MM.1S (cell line): Measurements from ENCODE around the gene COIL.

Source experiments
- DNase-seq: peaks from one replicate; pipeline ENCODE4 v3.0.0-alpha.2; 2015
- H2AFZ ChIP-seq: fragments of 300-600 bp; sonication (generic); 2 replicates; pipeline ENCODE4 v1.6.0; 2016; ENCODE audit warnings: antibody characterized with exemption, low read length
- H3F3A ChIP-seq: fragments of 300-600 bp; sonication (generic); 2 replicates; pipeline ENCODE4 v1.6.1; 2016; ENCODE audit warnings: mild to moderate bottlenecking, antibody characterized with exemption, low read length, moderate library complexity, mixed read lengths; ENCODE audit not compliant: insufficient read depth
- H3K27ac ChIP-seq: fragments of 300-600 bp; sonication (generic); 2 replicates; pipeline ENCODE4 v1.5.1; 2016; ENCODE audit warnings: mild to moderate bottlenecking, low read length
- H3K27me3 ChIP-seq: fragments of 300-600 bp; sonication (generic); replicated peaks from 2 replicates; pipeline ENCODE4 v1.6.0; 2016; ENCODE audit warnings: low read length; ENCODE audit not compliant: insufficient read depth
- H3K36me3 ChIP-seq: fragments of 300-600 bp; sonication (generic); replicated peaks from 2 replicates; pipeline ENCODE4 v1.6.1; 2016; ENCODE audit warnings: mild to moderate bottlenecking, low read length, mixed read lengths; ENCODE audit not compliant: insufficient read depth
- H3K4me1 ChIP-seq: fragments of 300-600 bp; sonication (generic); 2 replicates; pipeline ENCODE4 v1.6.1; 2016; ENCODE audit warnings: low read length, mixed read lengths
- H3K4me2 ChIP-seq: fragments of 300-600 bp; sonication (generic); 2 replicates; pipeline ENCODE4 v1.6.0; 2016; ENCODE audit warnings: low read depth, low read length
- H3K4me3 ChIP-seq: fragments of 300-600 bp; sonication (generic); 2 replicates; pipeline ENCODE4 v1.5.1; 2016; ENCODE audit warnings: low read length, mixed read lengths
- H3K79me2 ChIP-seq: fragments of 300-600 bp; sonication (generic); 2 replicates; pipeline ENCODE4 v1.6.1; 2016; ENCODE audit warnings: mixed run types, low read length, mixed read lengths
- H3K9ac ChIP-seq: fragments of 300-600 bp; sonication (generic); 2 replicates; pipeline ENCODE4 v1.6.1; 2016; ENCODE audit warnings: low read length, mixed read lengths
- H3K9me2 ChIP-seq: fragments of 300-600 bp; sonication (generic); replicated peaks from 2 replicates; pipeline ENCODE4 v1.6.1; 2016; ENCODE audit warnings: mild to moderate bottlenecking, low read length, mixed read lengths; ENCODE audit not compliant: insufficient read depth
- H3K9me3 ChIP-seq: fragments of 300-600 bp; sonication (generic); replicated peaks from 2 replicates; pipeline ENCODE4 v1.6.1; 2016; ENCODE audit warnings: mild to moderate bottlenecking, low read length, mixed read lengths; ENCODE audit not compliant: insufficient read depth
- H4K20me1 ChIP-seq: fragments of 300-600 bp; sonication (generic); 2 replicates; pipeline ENCODE4 v1.6.1; 2016; ENCODE audit warnings: mild to moderate bottlenecking, low read length, moderate library complexity, mixed read lengths; ENCODE audit not compliant: insufficient read depth
- EZH2 ChIP-seq: fragments of 300-600 bp; sonication (generic); optimal IDR thresholded peaks from 2 replicates; pipeline ENCODE3; 2017; ENCODE audit warnings: low read depth, mild to moderate bottlenecking, antibody characterized with exemption, low read length, mixed read lengths
- EZH2phosphoT487 ChIP-seq: fragments of 300-600 bp; sonication (generic); IDR thresholded peaks from 2 replicates; pipeline ENCODE4 v1.6.1; 2018; ENCODE audit warnings: antibody characterized with exemption, low read length
- TF ChIP-seq, protein P1 (sequence below): fragments of 300-600 bp; sonication (generic); IDR thresholded peaks from 2 replicates; pipeline ENCODE4 v1.5.1; 2016; ENCODE audit warnings: antibody characterized with exemption, low read length, mixed read lengths

The COIL gene

DNA sequence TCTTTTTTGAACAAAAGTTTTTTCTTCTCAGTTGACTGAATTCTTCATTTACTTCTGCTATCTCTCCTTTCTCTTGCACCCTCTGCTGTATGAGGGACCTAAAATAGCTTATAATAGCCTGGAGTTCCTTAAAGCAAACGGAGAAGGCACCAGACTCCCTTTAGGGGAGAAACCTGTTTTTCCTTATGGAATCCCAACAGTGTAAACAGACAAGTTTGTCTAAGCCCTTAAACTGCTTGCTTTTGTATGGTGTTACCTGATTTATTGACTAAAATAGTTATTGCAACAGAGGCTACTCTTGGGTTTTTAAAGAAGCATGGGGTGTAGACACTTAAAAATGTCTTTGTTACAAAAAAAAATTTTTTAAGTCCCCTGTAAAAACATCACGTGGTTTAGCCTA lies 34.1 kb downstream of the COIL start:
- no peak for TF ChIP-seq EZH2phosphoT487
- TF ChIP-seq EZH2: no peak
- TF ChIP-seq, protein P1, sequence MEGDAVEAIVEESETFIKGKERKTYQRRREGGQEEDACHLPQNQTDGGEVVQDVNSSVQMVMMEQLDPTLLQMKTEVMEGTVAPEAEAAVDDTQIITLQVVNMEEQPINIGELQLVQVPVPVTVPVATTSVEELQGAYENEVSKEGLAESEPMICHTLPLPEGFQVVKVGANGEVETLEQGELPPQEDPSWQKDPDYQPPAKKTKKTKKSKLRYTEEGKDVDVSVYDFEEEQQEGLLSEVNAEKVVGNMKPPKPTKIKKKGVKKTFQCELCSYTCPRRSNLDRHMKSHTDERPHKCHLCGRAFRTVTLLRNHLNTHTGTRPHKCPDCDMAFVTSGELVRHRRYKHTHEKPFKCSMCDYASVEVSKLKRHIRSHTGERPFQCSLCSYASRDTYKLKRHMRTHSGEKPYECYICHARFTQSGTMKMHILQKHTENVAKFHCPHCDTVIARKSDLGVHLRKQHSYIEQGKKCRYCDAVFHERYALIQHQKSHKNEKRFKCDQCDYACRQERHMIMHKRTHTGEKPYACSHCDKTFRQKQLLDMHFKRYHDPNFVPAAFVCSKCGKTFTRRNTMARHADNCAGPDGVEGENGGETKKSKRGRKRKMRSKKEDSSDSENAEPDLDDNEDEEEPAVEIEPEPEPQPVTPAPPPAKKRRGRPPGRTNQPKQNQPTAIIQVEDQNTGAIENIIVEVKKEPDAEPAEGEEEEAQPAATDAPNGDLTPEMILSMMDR: no peak
- no peak for DNase-seq

DNA sequence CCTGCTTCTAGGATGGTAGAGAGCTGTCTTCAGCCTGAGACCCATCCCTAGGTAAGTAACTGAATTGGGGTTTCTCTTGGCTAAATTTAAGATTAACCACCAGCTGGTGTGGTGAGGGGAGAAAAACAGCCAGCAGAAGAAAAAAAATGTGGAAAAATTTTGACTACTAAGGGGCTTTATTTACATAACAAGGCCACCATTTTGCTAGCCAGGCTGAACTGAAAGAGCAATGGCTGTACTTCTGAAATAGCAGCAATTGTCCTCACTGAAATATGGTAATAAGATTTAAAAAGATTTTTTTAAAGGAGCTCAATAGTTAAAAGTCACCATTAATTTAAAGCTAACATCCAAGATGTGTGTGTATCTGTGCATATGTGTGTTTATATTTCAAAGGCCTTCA lies 34.6 kb downstream of the COIL start:
- Histone ChIP-seq H4K20me1 (no peaks in the 10 kb centered on the region), H3K36me3 (no peaks in the 10 kb centered on the region), H3K4me2 (no peak overlapping the region), H3K27me3 (no peaks in the 10 kb centered on the region), H2AFZ (no peak overlapping the region), H3K79me2 (no peaks in the 10 kb centered on the region), H3K9me3 (no peaks in the 10 kb centered on the region), H3K4me1 (no peaks in the 10 kb centered on the region), H3K9me2 (no peaks in the 10 kb centered on the region), H3F3A (no peaks in the 10 kb centered on the region), H3K9ac (no peak overlapping the region), H3K4me3 (no peak overlapping the region), H3K27ac (no peak overlapping the region)
- no peak for DNase-seq
- TF ChIP-seq, protein P1: no peak
- TF ChIP-seq EZH2: no peak
- TF ChIP-seq EZH2phosphoT487: no peak

More for the DNA sequence above, 34.1 kb downstream of the COIL start:
- H3K27ac ChIP-seq: no peak overlapping the region
- H3K4me2 ChIP-seq: no peak overlapping the region
- H3K4me1 ChIP-seq: no peaks in the 10 kb centered on the region
- H4K20me1 ChIP-seq: no peaks in the 10 kb centered on the region
- H3K9me3 ChIP-seq: no peaks in the 10 kb centered on the region
- H3K9me2 ChIP-seq: no peaks in the 10 kb centered on the region
- no peaks in the 10 kb centered on the region for H3K79me2 ChIP-seq
- H3K9ac ChIP-seq: no peak overlapping the region
- H3K4me3 ChIP-seq: no peak overlapping the region
- no peaks in the 10 kb centered on the region for H3K36me3 ChIP-seq
- H2AFZ ChIP-seq: no peak overlapping the region
- no peaks in the 10 kb centered on the region for H3F3A ChIP-seq
- H3K27me3 ChIP-seq: no peaks in the 10 kb centered on the region

DNA sequence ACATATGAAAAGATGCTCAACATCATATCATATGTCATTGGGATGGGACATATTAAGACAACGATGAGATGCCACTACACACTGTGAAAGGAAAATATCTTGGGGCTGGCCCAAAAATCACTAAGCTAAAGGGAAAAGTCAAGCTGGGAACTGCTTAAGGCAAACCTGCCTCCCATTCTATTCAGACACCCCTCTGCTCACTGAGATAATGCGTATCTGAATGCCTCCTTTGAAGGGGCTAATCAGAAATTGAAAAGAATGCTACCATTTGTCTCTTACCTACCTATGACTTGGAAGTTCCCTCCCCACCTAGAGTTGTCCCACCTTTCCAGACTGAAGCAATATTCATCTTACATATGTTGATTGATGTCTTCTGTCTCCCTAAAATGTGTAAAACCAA lies 35.8 kb downstream of the COIL start:
- no peaks in the 10 kb centered on the region for H3K79me2 ChIP-seq
- no peaks in the 10 kb centered on the region for H3K27me3 ChIP-seq
- TF ChIP-seq, protein P1: no peak
- TF ChIP-seq EZH2 (no peak), EZH2phosphoT487 (no peak)
- no peaks in the 10 kb centered on the region for H3F3A ChIP-seq
- no peaks in the 10 kb centered on the region for H3K4me1 ChIP-seq
- H3K4me3 ChIP-seq: no peak overlapping the region
- no peak overlapping the region for H3K4me2 ChIP-seq
- H3K36me3 ChIP-seq: no peaks in the 10 kb centered on the region
- H3K27ac ChIP-seq: no peak overlapping the region
- H3K9ac ChIP-seq: no peak overlapping the region
- no peaks in the 10 kb centered on the region for H4K20me1 ChIP-seq
- no peaks in the 10 kb centered on the region for H3K9me2 ChIP-seq
- no peak for DNase-seq
- H2AFZ ChIP-seq: no peak overlapping the region
- H3K9me3 ChIP-seq: no peaks in the 10 kb centered on the region
